Measurements from ENCODE around the gene CCND2. TPM values are rescaled to one million over a fixed set of nuclear protein-coding genes. Genes with fewer than 3 reads are reported as not detected.

CCND2 gene
- total RNA-seq, 2 experiments from 2014 or later: 159 to 163 TPM

DNA sequence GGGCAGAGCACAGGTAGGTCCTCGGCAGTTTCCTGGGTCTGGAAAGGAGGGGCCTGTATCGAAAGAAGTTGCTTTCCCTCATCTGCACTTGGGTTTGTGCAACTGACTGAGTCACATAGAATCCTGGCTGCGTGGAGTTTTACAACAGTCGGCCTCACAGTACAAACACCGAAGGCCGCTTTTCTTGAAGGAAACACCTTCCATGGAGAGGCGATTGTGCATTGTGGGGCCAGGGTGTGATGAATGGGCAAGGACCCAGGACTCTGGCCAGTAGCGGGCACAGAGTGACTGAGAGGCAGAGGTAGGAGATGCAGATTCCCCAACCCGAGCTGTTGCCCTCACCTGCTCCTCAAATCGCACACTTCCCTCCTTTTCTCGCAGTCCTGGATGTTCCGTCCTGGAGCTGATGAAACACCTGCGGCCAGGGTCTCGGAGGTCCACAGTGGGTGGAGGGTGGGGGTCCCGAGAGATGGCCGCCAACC lies 7.7 kb downstream of the CCND2 start:
- H3K27me3 ChIP-seq (ENCODE audit: control insufficient read depth in 1 of 2, insufficient read depth in 2 of 2, low read length in 2 of 2): no peaks in the 10 kb centered on the region
- Mint-ChIP-seq H3K27me3 (no peaks in the 10 kb centered on the region), H3K4me3 (no peak overlapping the region), H3K9me3 (no peaks in the 10 kb centered on the region), H3K4me1 (ENCODE audit: low read depth) (peaks cover 92% of the 10 kb centered on the region), H3K36me3 (ENCODE audit: low read depth) (peaks cover 97% of the 10 kb centered on the region), H3K27ac (peak overlapping the region; percentile 59)
- peaks cover 96% of the 10 kb centered on the region for H3K4me1 ChIP-seq (ENCODE audit: insufficient read depth, low read length)
- ATAC-seq (ENCODE audit: poor library complexity) (no peak), DNase-seq (no peak)
- POLR2A ChIA-PET: interaction anchor here (2.7 kb wide), 1 partner anchor 12 kb away, joined by 12 read pairs; no protein-coding TSS in a partner anchor
- CTCF ChIA-PET: no interaction called here
- H3K4me3 ChIP-seq (ENCODE audit: low read length): no peak overlapping the region
- peaks cover 99% of the 10 kb centered on the region for H3K36me3 ChIP-seq (ENCODE audit: insufficient read depth, low read length)
- peak overlapping the region in 1 of 2 donors; percentile 18 for H3K27ac ChIP-seq (ENCODE audit: low read depth in 1 of 2, low read length in 2 of 2)
- H3K9me3 ChIP-seq (ENCODE audit: control insufficient read depth in 1 of 2, insufficient read depth in 1 of 2, low read length in 2 of 2): no peaks in the 10 kb centered on the region
- TF ChIP-seq, protein P1, sequence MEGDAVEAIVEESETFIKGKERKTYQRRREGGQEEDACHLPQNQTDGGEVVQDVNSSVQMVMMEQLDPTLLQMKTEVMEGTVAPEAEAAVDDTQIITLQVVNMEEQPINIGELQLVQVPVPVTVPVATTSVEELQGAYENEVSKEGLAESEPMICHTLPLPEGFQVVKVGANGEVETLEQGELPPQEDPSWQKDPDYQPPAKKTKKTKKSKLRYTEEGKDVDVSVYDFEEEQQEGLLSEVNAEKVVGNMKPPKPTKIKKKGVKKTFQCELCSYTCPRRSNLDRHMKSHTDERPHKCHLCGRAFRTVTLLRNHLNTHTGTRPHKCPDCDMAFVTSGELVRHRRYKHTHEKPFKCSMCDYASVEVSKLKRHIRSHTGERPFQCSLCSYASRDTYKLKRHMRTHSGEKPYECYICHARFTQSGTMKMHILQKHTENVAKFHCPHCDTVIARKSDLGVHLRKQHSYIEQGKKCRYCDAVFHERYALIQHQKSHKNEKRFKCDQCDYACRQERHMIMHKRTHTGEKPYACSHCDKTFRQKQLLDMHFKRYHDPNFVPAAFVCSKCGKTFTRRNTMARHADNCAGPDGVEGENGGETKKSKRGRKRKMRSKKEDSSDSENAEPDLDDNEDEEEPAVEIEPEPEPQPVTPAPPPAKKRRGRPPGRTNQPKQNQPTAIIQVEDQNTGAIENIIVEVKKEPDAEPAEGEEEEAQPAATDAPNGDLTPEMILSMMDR (IDR thresholded peaks at IDR 0.05): no peak
- intact Hi-C loops (cut with DNase I, micrococcal nuclease): no loop called here

DNA sequence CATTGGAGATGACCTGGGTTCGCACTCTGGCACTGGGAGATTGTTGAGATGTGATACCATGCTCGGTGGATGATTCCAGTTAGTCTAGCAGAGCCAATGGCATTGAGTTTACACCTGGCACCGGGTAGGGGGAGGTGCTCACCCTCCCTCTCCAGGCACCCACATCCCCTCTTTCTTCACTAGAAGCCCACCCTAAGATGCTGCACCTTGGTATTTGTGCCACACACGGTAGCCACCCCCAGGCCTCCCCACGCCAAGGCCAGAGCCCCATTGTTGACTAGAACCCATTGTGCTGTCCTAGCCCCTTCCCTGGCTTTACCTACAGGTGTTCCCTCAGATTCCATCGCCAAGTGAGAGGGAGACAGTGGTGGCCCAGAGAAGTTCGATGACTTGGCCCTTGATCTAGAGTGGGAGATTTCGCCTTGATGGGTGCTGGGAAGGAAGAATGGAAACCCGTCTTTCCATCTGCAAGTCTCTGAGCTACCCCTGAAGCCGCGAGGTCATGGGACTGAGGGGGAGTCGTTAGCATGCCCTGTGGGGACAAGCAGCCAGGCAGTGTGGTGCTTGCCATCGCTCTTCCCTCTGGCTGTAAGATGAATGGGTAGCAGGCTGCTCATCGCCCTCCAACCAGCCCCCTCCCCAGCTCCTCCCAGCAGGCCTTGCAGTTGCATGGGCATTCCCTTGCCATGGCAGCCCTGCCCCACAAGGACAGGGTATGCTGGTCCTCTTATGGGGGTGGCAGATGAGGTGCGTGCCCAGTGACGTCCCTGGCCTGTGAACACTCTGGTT lies 8.7 kb downstream of the CCND2 start:
- H3K9me3 Mint-ChIP-seq: no peaks in the 10 kb centered on the region
- Histone ChIP-seq H3K9me3 (ENCODE audit: control insufficient read depth in 1 of 2, insufficient read depth in 1 of 2, low read length in 2 of 2) (no peaks in the 10 kb centered on the region), H3K4me1 (ENCODE audit: insufficient read depth, low read length) (peaks cover 96% of the 10 kb centered on the region), H3K27ac (ENCODE audit: low read depth in 1 of 2, low read length in 2 of 2) (peak overlapping the region in 1 of 2 donors; percentile 17), H3K27me3 (ENCODE audit: control insufficient read depth in 1 of 2, insufficient read depth in 2 of 2, low read length in 2 of 2) (no peaks in the 10 kb centered on the region), H3K36me3 (ENCODE audit: insufficient read depth, low read length) (peaks cover 99% of the 10 kb centered on the region), H3K4me3 (ENCODE audit: low read length) (no peak overlapping the region)
- H3K27me3 Mint-ChIP-seq: no peaks in the 10 kb centered on the region
- intact Hi-C loops (cut with DNase I, micrococcal nuclease): no loop called here
- peaks cover 97% of the 10 kb centered on the region for H3K36me3 Mint-ChIP-seq (ENCODE audit: low read depth)
- DNase-seq (no peak), ATAC-seq (ENCODE audit: poor library complexity) (no peak)
- ChIA-PET POLR2A (interaction anchor here (1.2 to 2.7 kb wide), 2 partner anchors 14 to 293 kb away, joined by 3 to 12 read pairs; no protein-coding TSS in a partner anchor), CTCF (no interaction called here)
- H3K4me3 Mint-ChIP-seq: no peak overlapping the region
- peak overlapping the region; percentile 52 for H3K27ac Mint-ChIP-seq
- peaks cover 91% of the 10 kb centered on the region for H3K4me1 Mint-ChIP-seq (ENCODE audit: low read depth)
- TF ChIP-seq, protein P1 (IDR thresholded peaks at IDR 0.05): no peak

DNA sequence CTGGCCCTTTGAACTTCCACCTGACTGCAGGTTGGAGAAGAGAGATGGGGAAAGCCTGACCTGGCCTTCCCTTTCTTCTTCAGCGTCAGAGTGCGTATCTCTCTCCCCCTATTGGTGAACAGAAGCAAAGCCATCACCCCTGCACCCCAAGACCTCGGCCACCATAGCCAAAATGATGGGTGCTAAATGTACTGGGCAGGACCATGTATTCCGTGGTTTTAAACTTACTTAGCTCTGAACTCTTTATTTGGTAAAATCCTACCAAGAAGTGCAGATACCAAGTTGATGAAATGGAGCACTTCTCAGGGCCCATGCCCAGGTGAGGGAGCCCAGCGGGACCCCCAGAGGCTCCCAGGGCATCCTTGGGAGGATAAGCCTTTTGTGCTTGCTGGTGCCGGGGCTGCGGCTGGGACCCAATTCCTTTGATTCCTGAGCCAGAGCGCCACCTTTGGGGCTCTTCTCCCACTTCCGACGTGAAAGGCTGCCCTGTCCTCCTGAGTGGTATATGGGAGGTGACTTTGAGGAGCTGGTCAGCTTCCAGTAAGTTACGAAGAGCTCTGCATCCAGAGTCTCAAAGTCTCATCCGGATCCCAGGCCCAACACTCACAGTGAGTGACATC lies 9.4 kb downstream of the CCND2 start:
- H3K9me3 Mint-ChIP-seq: no peaks in the 10 kb centered on the region
- H3K36me3 Mint-ChIP-seq (ENCODE audit: low read depth): peaks cover 100% of the 10 kb centered on the region
- H3K4me3 Mint-ChIP-seq: no peak overlapping the region
- TF ChIP-seq, protein P1 (IDR thresholded peaks at IDR 0.05): no peak
- no peaks in the 10 kb centered on the region for H3K27me3 Mint-ChIP-seq
- ATAC-seq (ENCODE audit: poor library complexity) (peak; percentile 41), DNase-seq (peak in 1 of 14 experiments; percentile 43)
- ChIA-PET POLR2A (interaction anchor here (1.2 to 1.5 kb wide), 2 partner anchors 11 to 294 kb away, joined by 3 to 4 read pairs; no protein-coding TSS in a partner anchor), CTCF (interaction anchor here (0.9 kb wide), 1 partner anchor 175 kb away, joined by 3 read pairs; no protein-coding TSS in a partner anchor)
- H3K27ac Mint-ChIP-seq: peak overlapping the region; percentile 71
- Histone ChIP-seq H3K9me3 (ENCODE audit: control insufficient read depth in 1 of 2, insufficient read depth in 1 of 2, low read length in 2 of 2) (no peaks in the 10 kb centered on the region), H3K27me3 (ENCODE audit: control insufficient read depth in 1 of 2, insufficient read depth in 2 of 2, low read length in 2 of 2) (no peaks in the 10 kb centered on the region), H3K36me3 (ENCODE audit: insufficient read depth, low read length) (peaks cover 99% of the 10 kb centered on the region), H3K4me3 (ENCODE audit: low read length) (no peak overlapping the region), H3K27ac (ENCODE audit: low read depth in 1 of 2, low read length in 2 of 2) (no peak overlapping the region), H3K4me1 (ENCODE audit: insufficient read depth, low read length) (peaks cover 96% of the 10 kb centered on the region)
- H3K4me1 Mint-ChIP-seq (ENCODE audit: low read depth): peaks cover 95% of the 10 kb centered on the region
- intact Hi-C loops (cut with DNase I, micrococcal nuclease): no loop called here

Data from CD4-positive, alpha-beta T cell (primary cell).